HG03139 (cell line): ENCODE measurements around the gene MTUS2.
"Not testable (repeated sequence)": the region's sequence is repeated elsewhere in the genome, so short reads cannot be mapped to it uniquely, and the experiment has no call there.

Experiments
- ATAC-seq: cut with Tn5 transposase; IDR thresholded peaks from one replicate; pipeline ENCODE4 v1.9.1; 2021; ENCODE audit not compliant: unreplicated experiment

Gene MTUS2

DNA sequence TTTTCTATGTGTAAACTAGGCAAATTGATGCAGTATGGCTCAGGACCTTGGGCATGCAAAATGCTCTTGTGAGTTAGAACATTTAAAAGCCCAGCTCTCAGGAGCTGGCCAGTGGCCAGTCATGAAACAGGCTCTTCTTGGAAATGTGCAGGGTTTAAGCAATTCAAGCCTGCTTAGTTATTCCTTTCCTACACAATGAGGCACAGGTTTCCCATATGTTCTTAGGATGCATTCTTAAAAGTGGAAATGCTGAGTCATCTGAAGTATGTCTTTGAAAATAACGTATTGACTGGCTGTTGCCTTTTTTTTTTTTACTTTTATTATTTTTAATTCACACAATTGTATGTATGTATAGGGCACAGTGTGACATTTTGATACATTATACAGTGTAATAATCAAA is 474.7 kb downstream of the MTUS2 start:
- no peak for ATAC-seq

DNA sequence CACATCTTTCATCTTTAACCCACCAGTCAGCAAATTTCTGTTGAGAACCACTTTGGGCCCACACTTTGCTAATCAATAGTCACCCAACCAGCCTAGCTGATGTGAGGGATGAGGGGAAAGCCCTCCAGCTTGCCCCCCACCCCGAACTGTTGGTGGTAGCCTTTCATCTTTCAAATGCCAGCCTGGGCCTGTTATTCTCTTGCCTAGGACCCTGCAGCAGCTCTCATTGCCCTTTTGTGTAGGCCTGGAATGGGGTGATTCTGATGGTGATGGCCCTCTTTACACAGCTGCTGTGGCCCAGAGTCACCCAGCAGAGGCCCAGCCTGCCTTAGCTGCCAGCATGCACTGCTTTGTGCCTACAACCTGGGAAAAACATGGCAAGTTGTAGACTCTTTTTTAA is 480.9 kb downstream of the MTUS2 start:
- no peak for ATAC-seq

DNA sequence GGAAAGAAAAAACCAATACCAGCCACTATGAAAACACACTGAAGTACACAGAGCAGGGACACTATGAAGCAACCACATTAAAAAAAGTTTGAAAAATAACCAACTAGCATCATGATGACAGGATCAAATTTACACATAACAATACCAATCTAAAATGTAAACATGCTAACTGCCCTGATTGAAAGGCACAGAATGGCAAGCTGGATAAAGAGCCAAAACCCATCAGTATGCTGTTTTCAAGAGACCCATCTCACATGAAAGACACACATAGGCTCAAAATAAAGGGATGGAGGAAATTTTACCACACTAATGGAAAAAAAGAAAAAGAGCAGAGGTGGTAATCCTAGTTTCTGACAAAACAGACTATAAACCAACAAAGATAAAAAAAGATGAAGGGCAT is 484.0 kb downstream of the MTUS2 start:
- no peak for ATAC-seq

DNA sequence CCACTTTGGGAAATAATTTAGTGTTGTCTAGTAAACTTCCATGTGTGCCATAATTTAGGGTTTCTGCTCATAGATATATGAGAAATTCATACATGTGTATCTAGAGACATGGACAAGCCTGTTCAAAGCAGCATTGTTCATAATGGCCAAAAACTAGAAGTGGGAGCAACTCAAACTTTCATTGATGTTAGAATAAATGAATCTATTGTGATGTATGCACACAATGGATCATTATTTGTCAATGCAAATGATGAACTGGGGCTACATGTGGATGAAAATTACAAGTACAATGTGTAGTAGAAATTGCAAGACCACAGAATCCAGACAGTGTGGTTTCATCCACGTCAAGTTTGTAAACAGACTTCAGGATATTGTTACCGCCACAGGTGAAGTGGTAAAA is 490.7 kb downstream of the MTUS2 start:
- no peak for ATAC-seq

DNA sequence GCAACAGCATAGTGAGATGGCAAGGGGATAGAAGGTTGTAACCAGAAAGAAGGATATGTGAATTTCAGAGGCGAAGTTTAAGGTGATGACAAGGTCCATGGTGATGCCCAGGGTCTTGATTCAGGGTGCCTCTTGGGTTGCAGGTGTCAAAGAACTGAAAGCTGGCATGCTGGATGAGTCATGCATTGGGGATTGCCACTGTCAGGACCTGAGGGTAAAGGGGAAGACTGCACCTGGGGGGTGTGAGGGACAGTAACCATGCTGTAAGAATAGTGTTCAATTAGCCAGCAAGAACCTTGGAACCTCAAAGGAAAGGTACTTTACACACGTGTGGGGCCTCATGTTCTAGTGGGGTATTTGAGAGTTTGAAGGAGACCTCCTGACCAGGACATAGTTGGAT is 495.7 kb downstream of the MTUS2 start:
- no peak for ATAC-seq

DNA sequence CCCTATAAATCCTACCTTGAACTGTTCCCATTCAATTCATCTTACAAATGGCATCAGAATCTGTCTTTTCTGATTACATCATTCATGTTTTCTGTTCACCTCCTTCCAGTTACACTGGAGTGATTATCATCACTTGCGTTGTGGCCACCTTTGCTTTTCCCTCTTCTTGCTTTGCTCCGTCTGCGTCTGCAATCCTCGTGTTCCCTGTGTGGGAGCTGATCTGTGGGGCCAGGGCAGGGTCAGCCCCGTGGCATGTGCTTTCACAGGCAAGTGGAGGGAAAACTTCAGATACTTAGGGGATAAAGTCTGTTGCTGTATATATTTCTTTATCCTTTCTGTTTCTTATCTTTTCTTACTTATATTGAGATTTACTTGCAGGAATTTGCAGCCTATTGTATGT is 497.7 kb downstream of the MTUS2 start:
- ATAC-seq = no peak

DNA sequence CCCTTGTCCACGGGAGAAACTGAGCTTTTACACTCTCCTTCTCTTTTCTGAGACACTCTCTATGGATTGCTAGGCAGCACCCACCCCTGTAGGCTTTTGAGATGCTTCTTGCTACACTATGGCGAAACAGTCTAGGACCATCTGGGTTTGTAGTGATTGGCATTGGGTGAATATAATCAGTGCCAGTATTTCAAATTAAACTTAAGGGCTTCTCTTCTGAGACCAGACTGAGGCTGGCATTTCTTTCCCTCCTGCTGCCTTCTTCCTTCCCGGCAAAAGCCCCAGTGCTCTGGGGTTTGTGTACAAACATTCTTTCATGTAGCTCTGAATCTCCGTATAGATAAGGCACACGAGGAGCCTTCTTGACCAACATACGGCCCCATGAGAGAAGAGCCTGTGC is 498.6 kb downstream of the MTUS2 start:
- no peak for ATAC-seq

DNA sequence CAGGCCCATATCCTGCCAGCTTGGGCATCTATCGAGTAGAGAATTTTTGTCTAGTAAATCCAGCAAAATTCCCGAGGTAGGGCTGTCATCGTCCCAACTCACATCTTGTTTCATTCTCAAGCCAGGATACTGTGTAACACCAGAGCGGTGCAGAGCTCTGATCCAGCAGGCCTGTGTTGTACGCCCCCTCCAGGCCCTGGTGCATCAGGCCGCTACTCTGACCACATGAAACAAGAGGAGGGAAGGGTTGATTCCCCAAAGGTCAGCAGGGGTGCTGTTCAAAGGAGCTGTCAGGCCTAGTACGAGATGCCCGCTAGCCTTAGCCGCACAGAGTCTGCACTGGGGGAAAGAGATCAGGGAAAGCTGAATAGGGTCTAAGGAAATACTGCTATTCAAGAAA is 499.3 kb downstream of the MTUS2 start:
- no peak for ATAC-seq

DNA sequence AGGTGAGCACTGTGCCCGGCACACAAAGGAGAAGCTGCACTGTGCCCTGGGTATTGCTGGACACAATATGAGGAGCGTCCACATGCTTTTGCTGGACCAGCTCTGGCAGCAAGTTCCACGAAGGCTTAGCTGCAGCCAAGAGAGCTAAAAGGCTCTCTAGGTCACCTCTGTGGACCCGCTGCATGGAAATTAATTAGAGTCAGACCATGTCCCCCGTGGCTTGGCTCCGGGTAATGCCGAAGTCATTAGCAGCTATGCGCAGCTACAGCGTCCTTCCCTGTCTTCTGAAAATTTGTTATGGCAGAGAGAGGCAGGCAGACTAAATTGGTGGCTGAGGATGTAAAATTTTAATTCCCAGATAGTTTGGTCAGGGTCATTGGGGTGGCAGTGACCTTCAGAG is 503.8 kb downstream of the MTUS2 start:
- ATAC-seq = no peak

DNA sequence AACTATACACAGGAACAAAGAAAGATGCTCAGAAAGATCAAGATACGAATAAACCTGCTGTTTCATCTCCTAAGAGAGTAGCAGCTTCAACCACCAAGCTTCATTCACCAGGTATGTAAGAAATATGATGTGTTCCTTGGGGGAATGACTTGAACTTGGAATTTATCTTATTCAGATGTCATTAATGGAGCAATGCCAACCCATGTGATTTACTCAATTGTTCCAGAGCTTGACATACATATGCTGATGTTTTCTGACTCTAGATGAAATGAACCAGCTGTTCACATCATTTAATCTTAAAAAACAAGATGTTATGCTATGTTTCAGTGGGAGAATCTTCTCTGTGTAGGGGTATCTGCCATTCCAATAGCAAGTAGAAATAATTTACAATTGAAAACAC is 504.5 kb downstream of the MTUS2 start:
- no peak for ATAC-seq

DNA sequence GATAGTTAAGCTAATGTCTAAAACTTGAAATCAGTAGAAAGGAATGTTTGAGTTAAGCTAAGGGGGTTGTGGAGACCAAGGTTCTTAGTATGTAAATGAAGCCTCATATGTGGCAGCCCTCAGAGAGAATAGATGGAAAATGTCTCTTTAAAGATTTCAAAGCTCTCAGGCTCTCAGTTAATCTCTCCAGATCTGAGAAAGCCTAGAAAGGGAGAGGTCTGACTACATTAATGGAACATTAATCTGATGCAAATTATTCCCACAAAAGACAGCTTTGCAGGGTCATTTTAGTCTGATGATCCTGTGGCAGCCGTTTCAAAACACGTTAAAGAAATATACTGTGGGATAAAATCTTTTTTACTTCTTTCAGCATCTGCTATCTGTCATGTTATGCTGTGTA is 508.4 kb downstream of the MTUS2 start:
- ATAC-seq = no peak

DNA sequence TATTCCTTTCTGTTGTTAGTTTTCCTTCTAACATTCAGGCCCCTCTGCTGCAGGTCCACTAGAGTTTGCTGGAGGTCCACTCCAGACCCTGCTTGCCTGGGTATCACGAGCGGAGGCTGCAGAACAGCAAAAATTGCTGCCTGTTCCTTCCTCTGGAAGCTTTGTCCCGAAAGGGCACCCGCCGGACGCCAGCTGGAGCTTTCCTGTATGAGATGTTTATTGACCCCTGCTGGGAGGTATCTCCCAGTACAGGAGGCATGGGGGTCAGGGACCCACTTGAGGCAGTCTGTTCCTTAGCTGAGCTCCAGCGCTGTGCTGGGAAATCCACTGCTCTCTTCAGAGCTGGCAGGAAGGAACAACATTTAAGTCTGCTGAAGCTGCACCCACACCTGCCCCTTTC is 516.2 kb downstream of the MTUS2 start:
- no peak for ATAC-seq

DNA sequence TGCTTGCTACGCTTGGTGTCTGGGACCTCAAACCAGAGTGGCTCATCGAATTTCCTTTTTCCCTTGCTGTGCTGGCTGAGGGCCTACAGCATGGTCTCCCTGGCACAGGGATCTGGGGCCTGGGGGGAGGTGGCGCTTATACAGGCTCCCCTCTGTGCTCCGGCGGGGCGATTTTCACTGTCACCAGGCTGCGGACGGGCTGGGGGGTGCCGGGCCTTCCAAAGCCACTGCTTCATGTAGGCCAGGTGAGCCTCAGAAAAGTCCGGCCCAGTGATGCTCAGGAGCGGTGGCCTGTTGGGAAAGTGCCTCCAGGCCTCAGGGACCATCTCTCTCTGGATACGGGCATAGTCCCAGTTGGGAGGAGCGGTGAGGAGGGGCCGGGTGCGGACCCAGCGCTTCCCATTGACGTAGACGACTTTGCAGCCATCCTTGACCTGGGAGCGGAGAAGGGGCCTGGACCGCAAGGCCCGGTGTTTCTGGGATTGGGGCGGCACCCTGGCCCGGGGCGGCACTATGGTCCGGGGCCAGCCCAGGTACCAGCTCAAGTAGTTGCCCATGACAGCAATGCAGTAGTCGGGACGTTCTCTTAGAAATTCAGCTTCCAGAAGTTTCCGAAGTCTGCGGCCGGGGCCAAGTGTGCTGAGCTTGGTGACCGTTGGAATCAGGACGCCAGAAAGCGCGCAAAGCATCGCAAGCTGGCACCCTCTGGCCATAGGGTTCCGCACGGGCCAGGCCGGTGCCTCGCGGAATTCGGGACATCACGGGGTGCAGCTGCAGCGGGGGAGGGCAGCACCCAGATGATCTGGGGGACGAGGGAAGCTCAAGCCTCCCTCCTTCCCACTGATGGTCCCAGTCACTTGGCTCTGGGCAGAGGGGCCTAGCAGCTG is 519.5 kb downstream of the MTUS2 start:
- no peak for ATAC-seq

DNA sequence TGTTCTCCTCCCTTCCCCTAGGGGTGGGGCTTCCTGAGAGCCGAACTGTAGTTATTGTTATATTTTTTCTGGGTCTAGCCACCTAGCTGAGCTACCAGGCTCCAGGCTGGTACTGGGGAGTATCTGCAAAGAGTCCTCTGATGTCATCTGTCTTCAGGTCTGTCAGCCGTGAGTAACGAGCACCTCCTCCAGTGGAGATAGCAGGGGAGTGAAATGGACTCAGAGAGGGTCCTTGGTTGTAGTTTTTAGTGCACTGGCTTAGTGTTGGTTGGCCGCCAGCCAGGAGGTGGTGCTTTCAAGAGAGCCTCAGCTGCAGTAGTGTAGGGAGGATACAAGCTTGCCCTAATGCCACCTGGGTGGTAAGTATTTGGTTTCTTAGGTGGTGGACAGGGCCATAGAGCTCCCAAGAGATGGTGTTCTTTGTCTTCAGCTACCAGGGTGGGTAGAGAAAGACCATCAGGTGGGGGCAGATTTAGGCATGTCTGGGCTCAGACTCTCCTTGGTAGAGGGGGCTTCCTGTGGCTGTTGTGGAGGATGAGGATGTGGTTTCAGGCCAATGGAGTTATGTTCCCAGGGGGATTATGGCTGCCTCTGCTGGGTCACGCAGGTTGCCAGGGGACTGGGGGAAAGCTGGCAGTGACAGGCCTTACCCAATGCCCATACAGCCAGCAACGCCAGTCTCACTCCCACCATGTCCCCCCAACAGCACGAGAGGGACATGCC is 525.9 kb downstream of the MTUS2 start:
- not testable (repeated sequence) for ATAC-seq

DNA sequence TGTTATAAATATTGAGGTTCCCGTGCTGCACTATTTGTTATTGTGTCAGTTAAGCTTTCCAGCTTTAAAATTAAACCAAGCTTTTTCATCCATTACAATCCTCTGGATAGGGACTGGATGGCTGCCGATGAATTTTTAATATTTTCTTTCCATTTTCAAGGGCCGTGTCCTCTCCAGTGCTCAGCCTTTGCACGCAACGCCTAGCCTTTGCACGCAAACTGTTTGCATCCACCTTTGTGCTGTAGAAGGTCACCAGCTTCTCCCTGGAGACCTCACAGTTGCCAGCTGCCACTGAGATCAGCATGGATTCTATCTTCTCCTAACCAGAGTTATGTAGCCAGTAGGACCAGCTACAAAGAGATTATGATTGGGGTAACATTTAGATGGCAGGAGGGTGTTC is 534.9 kb downstream of the MTUS2 start:
- no peak for ATAC-seq

DNA sequence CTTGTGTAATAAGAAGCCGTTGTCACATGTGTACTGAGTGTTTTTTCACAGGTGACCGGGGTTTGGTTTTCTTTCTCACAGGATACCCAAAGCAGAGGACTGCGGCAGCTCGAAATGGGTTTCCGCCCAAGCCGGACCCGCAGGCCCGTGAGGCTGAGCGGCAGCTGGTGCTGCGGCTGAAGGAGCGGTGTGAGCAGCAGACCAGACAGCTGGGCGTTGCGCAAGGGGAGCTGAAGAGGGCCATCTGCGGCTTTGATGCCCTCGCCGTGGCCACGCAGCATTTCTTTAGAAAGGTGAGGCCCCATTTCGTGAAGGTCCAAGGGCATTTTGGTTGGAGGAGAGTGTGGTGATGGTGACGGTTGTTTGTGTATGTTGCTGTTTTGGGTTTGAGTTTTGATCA is 539.0 kb downstream of the MTUS2 start:
- ATAC-seq = no peak

DNA sequence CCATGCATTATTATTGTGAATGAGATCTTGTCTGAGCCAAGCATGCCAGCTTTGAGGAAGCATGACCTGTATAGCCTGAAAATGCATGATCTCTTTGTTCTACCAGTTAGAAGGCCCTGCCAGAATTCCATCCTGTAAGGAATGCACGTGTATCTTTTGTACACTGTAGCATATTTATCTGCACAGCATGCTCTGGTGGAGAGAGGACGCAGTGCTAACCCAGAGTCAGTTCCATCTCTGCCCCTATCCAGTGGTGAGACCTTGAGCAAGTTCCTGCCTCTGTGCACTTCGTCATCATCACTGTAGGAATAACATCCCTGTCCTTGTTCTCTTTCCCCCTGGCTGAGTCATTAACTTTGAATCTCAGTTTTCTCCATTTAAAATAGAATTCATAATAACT is 541.6 kb downstream of the MTUS2 start:
- no peak for ATAC-seq

DNA sequence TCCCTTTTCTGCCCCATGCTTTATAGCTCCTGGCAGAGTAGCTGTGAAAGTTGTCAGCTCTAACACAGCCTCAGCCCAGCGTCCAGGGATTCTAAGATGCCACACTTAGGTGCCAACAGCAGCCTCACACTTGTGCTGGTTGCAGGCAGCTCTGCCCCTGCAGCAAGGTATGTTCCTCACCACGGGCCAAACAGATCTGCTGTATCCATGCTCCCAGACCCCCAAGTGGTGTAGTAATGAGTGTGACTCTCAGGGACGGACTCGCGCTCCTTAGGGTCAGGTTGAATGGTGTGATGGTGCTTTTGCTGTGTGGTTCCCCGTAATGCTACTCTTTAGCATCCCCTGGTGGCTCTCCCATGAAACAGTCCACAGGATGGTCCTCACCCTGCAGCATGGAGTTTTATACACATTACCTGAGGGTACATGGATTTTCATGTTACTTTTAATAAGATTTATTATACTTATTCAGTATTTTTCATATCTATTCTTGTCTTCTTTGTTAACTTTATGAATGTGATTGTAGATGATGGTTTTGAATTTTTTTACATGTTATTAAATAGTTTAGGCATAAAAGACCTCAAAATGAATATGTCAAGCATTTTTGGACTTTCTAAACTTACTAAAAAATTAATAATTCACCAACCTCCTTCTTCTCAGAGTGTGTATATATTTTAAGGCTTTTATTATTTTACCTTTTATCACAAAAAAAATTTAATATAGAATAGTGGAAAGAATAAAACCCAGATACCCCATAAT is 542.9 kb downstream of the MTUS2 start:
- no peak for ATAC-seq

DNA sequence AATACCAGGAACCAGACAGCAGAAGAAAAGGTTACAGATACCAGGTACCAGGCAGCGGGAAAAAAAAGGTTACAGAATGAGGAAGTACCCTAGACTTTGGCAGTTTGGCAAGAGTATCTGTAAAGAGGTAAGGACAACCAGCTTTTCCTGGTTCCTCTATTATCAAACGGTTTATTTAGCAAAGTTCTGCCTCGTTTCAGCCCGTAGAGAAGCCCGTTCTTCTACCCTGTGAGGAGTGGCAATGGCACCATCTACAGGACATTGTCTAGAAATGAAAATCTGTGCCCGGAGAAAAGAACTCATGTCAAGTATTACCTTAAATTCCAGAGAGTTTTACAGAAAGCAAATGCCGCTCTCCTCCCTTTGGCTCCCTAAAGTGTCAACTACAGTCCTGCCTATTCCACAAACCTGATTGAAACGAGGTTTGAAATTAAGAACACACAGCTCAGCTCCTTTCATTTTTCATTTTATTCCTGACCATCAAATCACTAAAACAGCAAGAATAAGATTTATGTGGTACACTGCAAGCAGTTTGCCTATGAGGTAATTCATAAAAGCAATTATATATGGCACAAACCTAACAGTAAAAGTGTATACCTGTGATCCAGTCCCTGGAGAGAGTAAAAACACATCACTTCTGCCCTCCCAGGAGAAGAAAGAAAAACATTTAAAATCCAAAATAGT is 549.1 kb downstream of the MTUS2 start:
- ATAC-seq = no peak

DNA sequence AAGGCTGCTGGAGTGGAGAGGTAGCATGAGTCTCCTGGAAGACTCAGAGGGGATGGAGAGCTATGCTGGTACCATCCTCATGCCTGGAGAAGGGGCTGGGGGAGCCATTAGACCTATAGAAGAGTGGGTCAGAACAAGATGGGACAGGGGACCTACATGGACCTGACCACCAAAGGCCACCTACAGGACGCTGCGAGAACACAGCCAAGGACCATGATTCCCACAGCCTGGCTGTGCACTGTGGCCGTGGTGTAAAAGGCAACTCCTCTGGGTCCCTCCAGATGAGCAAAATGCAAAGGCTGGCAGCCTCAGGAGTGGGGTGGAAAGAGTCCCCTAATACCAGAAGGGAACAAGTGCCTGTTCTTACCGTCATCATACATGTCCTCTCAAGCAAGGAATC is 559.1 kb downstream of the MTUS2 start:
- ATAC-seq = no peak

DNA sequence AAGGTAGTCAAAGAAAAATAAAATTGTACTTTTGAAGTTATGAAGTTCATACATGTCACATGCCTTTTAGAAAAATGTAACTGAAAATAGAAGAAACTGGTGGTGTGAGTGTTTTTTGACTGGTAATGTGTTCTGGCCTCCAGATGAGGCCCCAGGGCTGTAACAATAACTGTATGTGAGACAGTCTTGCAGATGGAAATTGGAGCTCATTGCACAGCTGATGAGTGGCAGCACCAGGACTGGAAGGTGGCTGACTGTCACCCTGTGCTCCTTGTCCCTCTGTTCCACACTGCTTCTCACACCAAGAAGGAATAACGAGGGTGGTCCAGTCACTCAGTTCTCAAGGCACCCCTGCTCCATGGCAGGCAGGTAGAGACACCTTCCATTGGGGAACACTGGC is 559.7 kb downstream of the MTUS2 start:
- ATAC-seq = no peak
